Epithelial cell of prostate (primary cell): ENCODE results near the gene ZSCAN12.

Experiments used
- DNase-seq: peaks from one replicate; pipeline ENCODE4 v3.0.0-alpha.2; 2011; ENCODE audit warnings: low read depth, low spot score
- H3K27ac ChIP-seq: fragments of 450-650 bp; 2 replicates; pipeline ENCODE4 v1.5.1; 2017; ENCODE audit warnings: mild to moderate bottlenecking

The ZSCAN12 gene

DNA sequence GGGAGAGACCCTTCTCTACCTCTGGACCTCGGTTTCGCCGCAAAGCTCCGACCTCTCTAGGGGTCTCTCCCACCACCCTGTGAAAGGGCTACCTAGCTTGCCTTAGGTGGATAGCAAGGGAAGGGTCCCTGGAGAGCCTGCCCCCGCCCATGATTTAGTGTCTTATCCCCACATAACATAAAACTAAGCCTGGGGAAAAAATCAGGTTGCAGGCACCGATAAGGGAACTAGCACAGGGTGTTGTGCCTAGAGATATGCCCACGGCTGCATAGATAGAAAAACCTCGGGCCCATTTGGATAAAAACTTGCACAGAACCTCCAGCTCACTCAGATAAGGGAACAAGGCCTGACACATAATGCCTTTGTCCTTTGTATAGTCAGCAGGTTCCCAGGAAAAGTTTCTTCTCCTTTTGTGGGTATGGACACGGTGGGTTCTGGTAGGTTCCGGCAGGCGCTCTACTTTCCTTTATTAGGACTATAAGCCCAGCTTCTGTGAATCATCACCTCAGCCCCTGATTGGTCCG lies 64.4 kb downstream of the ZSCAN12 start:
- no peak for DNase-seq

DNA sequence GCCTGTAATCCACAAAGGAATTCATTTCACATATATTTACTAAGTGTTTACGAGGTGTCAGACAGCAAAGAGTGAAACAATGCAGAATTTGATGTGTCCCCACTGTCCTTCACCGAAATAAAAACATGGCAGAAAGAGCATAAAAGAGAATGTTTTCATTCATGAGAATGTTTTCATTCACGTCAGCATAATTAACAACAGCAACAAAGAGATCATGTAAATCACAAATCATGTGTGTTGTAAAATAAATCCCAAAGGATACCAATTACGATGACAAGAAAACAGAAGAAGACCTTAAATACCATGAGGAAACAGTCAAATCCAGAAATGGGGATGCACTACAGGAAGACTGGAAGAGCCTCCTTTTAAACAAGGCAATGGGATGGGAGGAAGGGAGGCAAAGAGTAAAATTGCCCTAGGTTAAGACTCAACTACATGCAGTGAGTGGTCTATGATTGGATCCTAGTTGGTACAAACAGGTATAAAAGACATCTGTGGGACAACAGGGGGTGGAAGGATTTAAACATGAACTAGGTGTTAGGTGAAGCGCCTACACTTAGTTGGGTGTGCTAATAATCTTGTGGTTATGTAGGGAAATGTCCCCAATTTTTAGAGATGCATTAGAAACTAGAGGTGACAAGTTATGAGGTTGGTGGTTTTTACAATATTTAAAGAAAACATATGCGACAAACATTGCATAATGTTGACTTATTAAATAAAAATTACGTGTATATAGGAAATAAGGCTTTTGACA lies 65.1 kb downstream of the ZSCAN12 start:
- H3K27ac ChIP-seq = no peak overlapping the region
- DNase-seq = no peak

More for the DNA sequence above, 64.4 kb downstream of the ZSCAN12 start:
- peak overlapping the region; percentile 93 for H3K27ac ChIP-seq

DNA sequence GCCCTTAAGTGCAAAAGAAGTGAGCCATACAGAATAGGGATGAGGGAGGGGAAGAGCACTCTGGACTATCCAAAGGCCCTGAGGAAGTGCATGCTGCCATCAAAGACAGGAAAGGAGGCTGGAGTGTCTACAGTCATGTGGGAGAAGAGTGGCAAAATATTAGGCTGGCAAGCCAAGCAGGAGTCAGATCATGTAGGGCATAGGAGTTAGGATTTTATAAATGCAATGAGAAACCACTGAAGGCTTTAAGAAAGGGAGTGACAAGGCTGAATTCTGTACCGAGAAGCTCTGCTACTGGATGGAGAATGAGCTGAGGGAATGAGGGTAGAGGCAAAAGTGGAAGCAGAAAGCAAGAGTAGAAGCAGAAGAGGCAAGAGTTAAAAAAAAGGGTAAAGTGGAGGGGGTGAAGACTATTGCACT lies 65.9 kb downstream of the ZSCAN12 start:
- no peak overlapping the region for H3K27ac ChIP-seq
- no peak for DNase-seq

DNA sequence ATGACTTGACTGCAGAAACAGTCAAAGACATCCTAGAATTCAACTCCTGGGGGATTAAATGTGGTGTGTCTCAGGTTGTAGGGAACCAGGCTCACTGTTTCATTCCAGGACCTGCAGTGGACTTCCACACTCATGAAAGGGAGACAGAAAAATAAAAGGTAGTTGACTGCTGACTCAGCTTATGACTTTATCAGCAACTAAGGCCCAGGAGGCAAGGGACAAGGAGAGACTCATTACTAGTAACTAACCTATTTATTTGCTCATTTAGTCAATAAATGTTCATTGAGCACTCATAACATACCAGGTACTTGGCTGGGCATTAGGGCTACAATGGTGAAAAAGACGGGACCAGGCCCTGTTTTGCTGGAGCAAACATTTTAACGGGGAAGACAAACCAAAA lies 66.5 kb downstream of the ZSCAN12 start:
- DNase-seq = no peak
- no peak overlapping the region for H3K27ac ChIP-seq

DNA sequence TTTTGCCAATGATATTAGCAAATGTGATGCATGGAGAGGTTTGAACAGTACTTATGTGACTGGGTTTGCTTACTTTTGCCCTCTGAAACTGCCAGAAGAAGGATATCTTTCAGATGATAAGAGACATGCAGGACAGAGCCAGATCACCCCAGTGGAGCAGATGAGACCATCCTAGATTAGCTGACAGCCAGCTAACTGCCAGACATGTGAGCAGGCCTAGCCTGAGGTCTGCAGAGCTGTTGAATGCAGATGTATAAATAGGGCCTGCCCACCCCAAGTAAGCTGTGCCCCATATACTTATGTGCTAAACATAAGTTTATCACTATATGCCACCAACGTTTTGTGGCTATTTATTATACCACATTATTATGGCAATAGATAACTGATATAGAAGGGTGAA lies 69.5 kb downstream of the ZSCAN12 start:
- H3K27ac ChIP-seq = no peak overlapping the region
- no peak for DNase-seq
